ENCODE data around the gene HEXD. TPM values are rescaled to one million over a fixed set of nuclear protein-coding genes. Genes with fewer than 3 reads are reported as not detected.

The HEXD gene
- total and polyA plus RNA-seq, 10 of the 15 experiments (the other 5 are each of a cell fraction or from before 2014, with no cell fraction given): 1.6 to 24.2 (median 7.0) TPM

- TF ChIP-seq BCLAF1 (IDR thresholded peaks at IDR 0.05) (no peak), ZBTB40 (IDR thresholded peaks at IDR 0.05; ENCODE audit: borderline replicate concordance) (no peak), IKZF2 (IDR thresholded peaks at IDR 0.05) (no peak), TARDBP (IDR thresholded peaks at IDR 0.05; ENCODE audit: borderline replicate concordance) (no peak), SPI1 (IDR thresholded peaks at IDR 0.05; ENCODE audit: borderline replicate concordance, insufficient read depth, low read depth, low read length) (no peak), RB1 (IDR thresholded peaks at IDR 0.05; ENCODE audit: borderline replicate concordance) (peak; percentile 76; the same call in 1 of the 2 replicates), SIN3A (IDR thresholded peaks at IDR 0.05; ENCODE audit: low read depth, low read length) (peak; percentile 61; the same call in 1 of the 2 replicates)
These were observed 40.2 kb downstream of the HEXD start, which contains the start of gene NARF (continued) for GRCh38 chr17:82458179-82458884.

All from GM12878 (cell line).